Activated CD4-positive, CD25-positive, alpha-beta regulatory T cell treated with anti-CD3 and anti-CD28 coated beads, Interleukin-2, amount 50 U/mL, for 72 hours (primary cell): ENCODE results near the gene NUDT17.

ENCODE experiments used
- DNase-seq: peaks from one replicate; pipeline ENCODE4 v3.0.0; 2021

The NUDT17 gene

GRCh38 chr1:145891587-145892485, 46.4 kb downstream of the NUDT17 start:
- peak; percentile 51 for DNase-seq

- no peak for DNase-seq
These were observed 47.2 kb downstream of the NUDT17 start for GRCh38 chr1:145892486-145893087.

- no peak for DNase-seq
These were observed 48.1 kb downstream of the NUDT17 start for GRCh38 chr1:145893306-145894055.

GRCh38 chr1:145895471-145895870, 50.0 kb downstream of the NUDT17 start:
- no peak for DNase-seq

DNA sequence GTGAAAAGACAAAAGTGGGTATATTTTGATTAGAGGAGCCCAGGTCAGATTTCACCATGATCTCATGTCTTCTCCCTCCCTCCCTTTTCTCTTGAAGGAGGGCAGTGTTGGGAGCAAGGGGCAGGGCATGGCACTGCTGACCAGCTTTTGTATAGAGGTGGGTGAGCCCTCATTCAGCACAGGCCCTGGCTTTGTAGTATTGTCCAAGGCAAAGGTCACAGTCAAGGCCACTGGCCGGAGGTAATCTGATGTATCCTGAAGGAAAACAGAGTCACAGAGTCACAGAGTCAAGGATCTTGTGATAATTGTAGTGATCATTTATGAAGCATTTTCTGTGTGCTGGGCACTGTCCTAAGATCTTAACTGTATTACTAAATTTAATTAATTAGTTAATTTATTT, 52.5 kb downstream of the NUDT17 start:
- no peak for DNase-seq
